Adrenal gland (tissue), 12 donors: Measurements from ENCODE around the gene ERBB4. TPM values are rescaled to one million over a fixed set of nuclear protein-coding genes. Genes with fewer than 3 reads are reported as not detected.
A peak's percentile ranks its signal among the peaks of the same experiment; 100 is the strongest.

Source experiments
- DNase-seq, 7 donors: peaks; one replicate each; pipeline ENCODE4 v3.0.0-alpha.2; 2019 to 2020
- H3K27ac ChIP-seq, 5 donors: fragments of 200-600 bp; sonication (generic) in 4 of 5; 1 replicate in 3 of 5; 2 replicates in 2 of 5; pipeline versions ENCODE4 v1.5.1 to v1.8.0; 2016 to 2020; ENCODE audit warnings: mild to moderate bottlenecking in 1 of 5
- H3K27me3 ChIP-seq: fragments of 200-600 bp; 2 replicates; pipeline ENCODE4 v1.8.0; 2021
- H3K36me3 ChIP-seq, 2 donors: fragments of 200-600 bp; replicated peaks in 1 of 2; 1 replicate in 1 of 2; 2 replicates in 1 of 2; pipeline versions ENCODE4 v1.5.1 to v1.8.0; 2018 to 2022
- H3K4me1 ChIP-seq, 2 donors: fragments of 200-600 bp; replicated peaks in 1 of 2; 1 replicate in 1 of 2; 2 replicates in 1 of 2; pipeline versions ENCODE4 v1.5.1 to v1.8.0; 2018 to 2021
- H3K4me3 ChIP-seq, 4 donors: fragments of 200-600 bp; sonication (generic) in 3 of 4; one replicate each; pipeline ENCODE4 v1.5.1; 2016 to 2018
- H3K9me3 ChIP-seq, 3 donors: fragments of 200-600 bp; sonication (generic) in 1 of 3; replicated peaks in 1 of 3; 1 replicate in 2 of 3; 2 replicates in 1 of 3; pipeline versions ENCODE4 v1.5.1 to v1.8.0; 2016 to 2021
- POLR2A ChIP-seq, 2 donors: fragments of 450-650 bp; IDR thresholded peaks; one replicate each; pipeline ENCODE4 v1.6.1; 2017; ENCODE audit warnings: antibody characterized with exemption in 2 of 2, mild to moderate bottlenecking in 2 of 2, moderate library complexity in 1 of 2
- WGBS, 4 donors: extraction: QIAGEN DNeasy Blood & Tissue Kit in 2 of 4; methylation state at CpG; one replicate each; pipeline versions ENCODE4 v1.1.5 to v1.1.7; 2013 to 2017; 5-methylcytosine and 5-hydroxymethylcytosine counted together
- intact Hi-C, 2 donors: fragments of 100-400 bp; cut with DNase I; formaldehyde crosslinking; loops; one replicate each; pipeline versions ENCODE4 v1.14.1 to v1.15.0; 2022 to 2023
- polyA plus RNA-seq, 3 donors: library from polyadenylated mRNA; stranded (reverse); fragments of 200-250 nt in 2 of 3; fragments of 350-450 nt in 1 of 3; fragmentation: Illumina TruSeq in 1 of 3; extraction: RNeasy Lipid Tissue Mini Kit (QIAGEN cat#74804) in 1 of 3; gene quantifications; one replicate each; pipeline ENCODE4 v1.2.3, GENCODE V29; 2013 to 2014
- total RNA-seq, 9 donors: library from RNA; depleted of rRNA in 4 of 9; stranded (reverse); fragments of >200 nt in 4 of 9; fragments of 120-200 nt in 1 of 9; fragmentation: NEBNext Ultra II Directional in 1 of 9; extraction: Animal tissue kit (Norgen Biotek cat#: 25700) in 1 of 9; gene quantifications; one replicate each; pipeline versions ENCODE4 v1.1.0 to v1.2.4, GENCODE V29; 2013 to 2023
- TF ChIP-seq, protein P1 (sequence below), 6 experiments: fragments of 450-650 bp in 4 of 6; fragments of 200-600 bp in 2 of 6; sonication (generic) in 1 of 6; IDR thresholded peaks; 1 replicate in 5 of 6; 2 replicates in 1 of 6; pipeline versions ENCODE4 v1.5.1 to v1.8.0; 2016 to 2021; ENCODE audit warnings: antibody characterized with exemption in 6 of 6, mild to moderate bottlenecking in 2 of 6, moderate library complexity in 1 of 6
- donor health status: healthy with polysubstance abuse.
- donor health status: Bipolar disorder and iron deficiency.
- donor health status: DM: yes; HTN: yes; CAD: no.
- donor health status: DM: no; HTN: no; CAD: no.
- donor health status: DM: no; HTN: no; CAD: no.
- donor health status: DM: yes; HTN: yes; CAD: no.

ERBB4 gene
- total and polyA plus RNA-seq, 12 donors = 0.06 to 2.9 (median 0.49) TPM

- 0 to 3% (median 2%) methylated on average over 38 to 56 of the region's 56 CpGs for WGBS, 4 donors
- H3K27ac ChIP-seq = no peak overlapping the region
- no peaks in the 10 kb centered on the region for H3K36me3 ChIP-seq
- DNase-seq = peak in 5 of 7 donors; percentile 13 to 27 (median 15)
- TF ChIP-seq, protein P1, sequence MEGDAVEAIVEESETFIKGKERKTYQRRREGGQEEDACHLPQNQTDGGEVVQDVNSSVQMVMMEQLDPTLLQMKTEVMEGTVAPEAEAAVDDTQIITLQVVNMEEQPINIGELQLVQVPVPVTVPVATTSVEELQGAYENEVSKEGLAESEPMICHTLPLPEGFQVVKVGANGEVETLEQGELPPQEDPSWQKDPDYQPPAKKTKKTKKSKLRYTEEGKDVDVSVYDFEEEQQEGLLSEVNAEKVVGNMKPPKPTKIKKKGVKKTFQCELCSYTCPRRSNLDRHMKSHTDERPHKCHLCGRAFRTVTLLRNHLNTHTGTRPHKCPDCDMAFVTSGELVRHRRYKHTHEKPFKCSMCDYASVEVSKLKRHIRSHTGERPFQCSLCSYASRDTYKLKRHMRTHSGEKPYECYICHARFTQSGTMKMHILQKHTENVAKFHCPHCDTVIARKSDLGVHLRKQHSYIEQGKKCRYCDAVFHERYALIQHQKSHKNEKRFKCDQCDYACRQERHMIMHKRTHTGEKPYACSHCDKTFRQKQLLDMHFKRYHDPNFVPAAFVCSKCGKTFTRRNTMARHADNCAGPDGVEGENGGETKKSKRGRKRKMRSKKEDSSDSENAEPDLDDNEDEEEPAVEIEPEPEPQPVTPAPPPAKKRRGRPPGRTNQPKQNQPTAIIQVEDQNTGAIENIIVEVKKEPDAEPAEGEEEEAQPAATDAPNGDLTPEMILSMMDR (IDR thresholded peaks at IDR 0.05) = no peak
- TF ChIP-seq POLR2A (IDR thresholded peaks at IDR 0.05) = no peak
- intact Hi-C loops = no loop called here
- H3K4me3 ChIP-seq = peak overlapping the region in 2 of 4 donors; percentile 42 to 69
- peaks cover 30% of the 10 kb centered on the region for H3K27me3 ChIP-seq
- no peaks in the 10 kb centered on the region for H3K9me3 ChIP-seq
- H3K4me1 ChIP-seq = peaks cover 7 to 22% of the 10 kb centered on the region in 2 donors
Observed at GRCh38 chr2:212536817-212537725, 1.5 kb downstream of the ERBB4 start.

DNA sequence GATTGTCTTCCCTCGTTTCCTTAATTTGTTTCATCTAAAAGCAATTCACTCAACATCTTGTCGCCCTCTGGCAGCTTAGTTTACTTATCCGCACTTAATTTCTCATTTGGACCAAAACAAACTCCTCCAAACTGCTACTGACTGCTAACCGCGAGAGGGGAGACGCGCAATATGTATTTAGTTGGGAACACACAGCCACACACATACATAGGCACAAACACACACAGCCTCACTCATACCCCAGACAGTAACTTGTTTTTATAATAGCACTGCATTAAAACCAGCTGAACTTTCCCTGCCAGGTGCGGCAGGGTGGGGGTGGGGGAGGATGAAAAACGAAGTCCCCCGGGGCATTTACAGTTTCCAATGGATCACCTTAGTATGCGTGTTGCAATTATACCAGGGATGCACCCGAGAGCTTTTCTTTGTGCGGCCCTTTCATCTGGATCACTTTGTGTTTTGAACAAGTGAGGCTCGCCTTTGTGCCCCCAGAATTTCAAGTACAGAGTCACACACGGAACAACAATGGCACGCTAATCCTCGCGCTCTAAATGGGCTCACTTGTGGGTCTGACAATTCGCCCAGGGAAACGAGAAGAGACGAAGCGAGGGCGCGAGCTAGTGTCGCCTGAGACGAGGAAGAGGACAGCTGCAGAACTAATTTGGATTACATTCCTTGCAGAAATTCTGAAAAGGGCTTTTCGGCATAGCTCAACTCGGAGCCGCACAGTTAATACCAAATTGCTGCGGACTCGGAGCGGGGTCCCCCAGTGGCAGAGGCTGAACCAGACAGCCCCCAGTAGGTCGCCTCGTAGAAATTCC lies 2.4 kb downstream of the ERBB4 start:
- H3K9me3 ChIP-seq = no peaks in the 10 kb centered on the region
- H3K4me3 ChIP-seq = peak overlapping the region in 1 of 4 donors; percentile 69
- no peaks in the 10 kb centered on the region for H3K36me3 ChIP-seq
- H3K27me3 ChIP-seq = peaks cover 30% of the 10 kb centered on the region
- H3K27ac ChIP-seq = no peak overlapping the region
- intact Hi-C loops = no loop called here
- TF ChIP-seq POLR2A (IDR thresholded peaks at IDR 0.05) = no peak
- TF ChIP-seq, protein P1 (IDR thresholded peaks at IDR 0.05) = no peak
- DNase-seq = no peak
- peaks cover 7 to 22% of the 10 kb centered on the region in 2 donors for H3K4me1 ChIP-seq
- WGBS, 4 donors = 10 to 12% (median 11%) methylated on average over 20 to 34 of the region's 34 CpGs

- Histone ChIP-seq H3K27ac (no peak overlapping the region), H3K9me3 (no peaks in the 10 kb centered on the region), H3K4me3 (no peak overlapping the region), H3K4me1 (peaks cover 7 to 22% of the 10 kb centered on the region in 2 donors), H3K27me3 (peaks cover 30% of the 10 kb centered on the region), H3K36me3 (no peaks in the 10 kb centered on the region)
- DNase-seq = no peak
- TF ChIP-seq POLR2A (IDR thresholded peaks at IDR 0.05) = no peak
- TF ChIP-seq, protein P1 (IDR thresholded peaks at IDR 0.05) = no peak
- WGBS, 4 donors = 57 to 69% (median 67%) methylated on average over 2 of the region's 2 CpGs
- intact Hi-C loops = no loop called here
Observed at GRCh38 chr2:212534336-212534735, 4.3 kb downstream of the ERBB4 start.

DNA sequence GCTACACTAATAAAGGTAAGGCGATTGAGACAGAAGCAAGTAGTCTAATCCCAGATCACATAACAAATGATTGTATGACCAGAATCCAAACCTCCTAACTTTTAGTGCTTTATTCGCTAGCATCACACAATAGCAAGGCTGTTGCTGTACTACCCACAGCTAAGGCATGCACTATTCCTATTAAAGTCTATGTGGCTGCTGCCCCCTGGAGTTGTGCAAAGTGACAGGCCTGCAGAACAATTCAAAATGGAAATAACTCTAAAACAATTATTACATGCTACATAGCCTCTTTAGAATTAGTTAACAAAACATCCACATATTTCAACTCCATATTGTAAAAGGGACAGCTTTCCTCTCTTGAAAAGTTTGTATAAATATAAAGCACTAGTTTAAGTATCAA lies 6.0 kb downstream of the ERBB4 start:
- TF ChIP-seq, protein P1 (IDR thresholded peaks at IDR 0.05) = no peak
- TF ChIP-seq POLR2A (IDR thresholded peaks at IDR 0.05) = no peak
- intact Hi-C loops = no loop called here
- peaks cover 30% of the 10 kb centered on the region for H3K27me3 ChIP-seq
- 83 to 93% (median 85%) methylated on average over 2 of the region's 2 CpGs for WGBS, 4 donors
- peaks cover 7 to 12% of the 10 kb centered on the region in 2 donors for H3K4me1 ChIP-seq
- no peak overlapping the region for H3K27ac ChIP-seq
- DNase-seq = no peak
- no peaks in the 10 kb centered on the region for H3K36me3 ChIP-seq
- H3K9me3 ChIP-seq = no peaks in the 10 kb centered on the region
- no peak overlapping the region for H3K4me3 ChIP-seq
